ENCODE results near the gene TNRC6B.

The TNRC6B gene

DNA sequence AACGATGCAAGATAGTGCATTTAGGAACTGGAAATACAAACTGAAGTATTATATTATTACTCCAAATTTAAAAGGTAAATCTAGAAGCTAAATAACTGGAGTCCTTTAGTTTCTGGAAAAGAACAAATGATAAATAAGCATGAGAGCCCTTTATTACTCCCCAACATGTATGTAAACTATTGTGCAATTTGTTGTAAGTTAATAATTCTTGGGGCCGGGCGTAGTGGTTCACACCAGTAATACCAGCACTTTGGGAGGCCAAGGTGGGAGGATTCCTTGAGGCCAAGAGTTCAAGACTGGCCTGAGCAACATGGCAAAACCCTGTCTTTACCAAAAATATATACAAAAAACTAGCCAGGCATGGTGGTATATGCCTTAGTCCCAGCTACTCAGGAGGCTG, 203.7 kb downstream of the TNRC6B start:
- ChIA-PET POLR2A (interaction anchor here (1.5 kb wide), 1 partner anchor 8 kb away, joined by 4 read pairs; no protein-coding TSS in a partner anchor), CTCF (no interaction called here)
- no peak for DNase-seq (ENCODE audit: extremely low spot score)
- TF ChIP-seq NFRKB (IDR thresholded peaks at IDR 0.05) = no peak
- no peak for TF ChIP-seq ARNT (IDR thresholded peaks at IDR 0.05)
- TF ChIP-seq CTBP1 (IDR thresholded peaks at IDR 0.05; ENCODE audit: borderline replicate concordance) = no peak
- no peak for TF ChIP-seq LEF1 (IDR thresholded peaks at IDR 0.05; ENCODE audit: borderline replicate concordance)
- no peak for TF ChIP-seq HDGF (IDR thresholded peaks at IDR 0.05; ENCODE audit: borderline replicate concordance)
- no peak for TF ChIP-seq FOXK2 (IDR thresholded peaks at IDR 0.05)
- TF ChIP-seq ZNF384 (IDR thresholded peaks at IDR 0.05) = no peak
- no peak for TF ChIP-seq L3MBTL2 (conservative IDR thresholded peaks at IDR 0.05)
- TF ChIP-seq ELF4 (IDR thresholded peaks at IDR 0.05) = no peak
- no peak for TF ChIP-seq TARDBP (IDR thresholded peaks at IDR 0.05)
- TF ChIP-seq, protein P1, sequence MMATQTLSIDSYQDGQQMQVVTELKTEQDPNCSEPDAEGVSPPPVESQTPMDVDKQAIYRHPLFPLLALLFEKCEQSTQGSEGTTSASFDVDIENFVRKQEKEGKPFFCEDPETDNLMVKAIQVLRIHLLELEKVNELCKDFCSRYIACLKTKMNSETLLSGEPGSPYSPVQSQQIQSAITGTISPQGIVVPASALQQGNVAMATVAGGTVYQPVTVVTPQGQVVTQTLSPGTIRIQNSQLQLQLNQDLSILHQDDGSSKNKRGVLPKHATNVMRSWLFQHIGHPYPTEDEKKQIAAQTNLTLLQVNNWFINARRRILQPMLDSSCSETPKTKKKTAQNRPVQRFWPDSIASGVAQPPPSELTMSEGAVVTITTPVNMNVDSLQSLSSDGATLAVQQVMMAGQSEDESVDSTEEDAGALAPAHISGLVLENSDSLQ (IDR thresholded peaks at IDR 0.05) = no peak
- no peak for TF ChIP-seq SUZ12 (IDR thresholded peaks at IDR 0.05)
- no peak for TF ChIP-seq FOXM1 (IDR thresholded peaks at IDR 0.05; ENCODE audit: borderline replicate concordance)

DNA sequence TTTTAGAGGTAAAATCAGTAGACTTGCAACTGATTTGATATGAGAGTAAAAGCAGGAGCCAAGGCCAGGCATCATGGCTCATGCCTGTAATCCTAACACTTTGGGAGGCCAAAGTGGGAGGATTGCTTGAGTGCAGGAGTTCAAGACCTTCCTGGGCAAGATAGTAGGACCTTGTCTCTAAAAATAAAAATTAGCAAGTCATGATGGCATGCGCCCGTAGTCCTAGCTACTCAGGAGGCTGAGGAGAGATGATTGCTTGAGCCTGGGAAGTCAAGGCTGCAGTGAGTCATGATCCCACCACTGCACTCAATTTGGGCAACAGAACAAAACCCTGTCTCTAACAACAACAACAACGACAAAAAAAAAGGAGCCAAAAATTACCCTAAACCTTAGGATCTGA, 206.2 kb downstream of the TNRC6B start:
- POLR2A ChIA-PET = interaction anchor here (1.4 kb wide), 1 partner anchor 13 kb away, joined by 3 read pairs; the partner anchor contains the start of gene SGSM3
- CTCF ChIA-PET = interaction anchor here (1.2 kb wide), 1 partner anchor 53 kb away, joined by 4 read pairs; no protein-coding TSS in a partner anchor
- DNase-seq (ENCODE audit: extremely low spot score) = no peak
- TF ChIP-seq, protein P1 (IDR thresholded peaks at IDR 0.05) = no peak
- TF ChIP-seq FOXA1 (IDR thresholded peaks at IDR 0.05) (no peak), L3MBTL2 (conservative IDR thresholded peaks at IDR 0.05) (no peak), ELF4 (IDR thresholded peaks at IDR 0.05) (no peak), HDGF (IDR thresholded peaks at IDR 0.05; ENCODE audit: borderline replicate concordance) (no peak)

DNA sequence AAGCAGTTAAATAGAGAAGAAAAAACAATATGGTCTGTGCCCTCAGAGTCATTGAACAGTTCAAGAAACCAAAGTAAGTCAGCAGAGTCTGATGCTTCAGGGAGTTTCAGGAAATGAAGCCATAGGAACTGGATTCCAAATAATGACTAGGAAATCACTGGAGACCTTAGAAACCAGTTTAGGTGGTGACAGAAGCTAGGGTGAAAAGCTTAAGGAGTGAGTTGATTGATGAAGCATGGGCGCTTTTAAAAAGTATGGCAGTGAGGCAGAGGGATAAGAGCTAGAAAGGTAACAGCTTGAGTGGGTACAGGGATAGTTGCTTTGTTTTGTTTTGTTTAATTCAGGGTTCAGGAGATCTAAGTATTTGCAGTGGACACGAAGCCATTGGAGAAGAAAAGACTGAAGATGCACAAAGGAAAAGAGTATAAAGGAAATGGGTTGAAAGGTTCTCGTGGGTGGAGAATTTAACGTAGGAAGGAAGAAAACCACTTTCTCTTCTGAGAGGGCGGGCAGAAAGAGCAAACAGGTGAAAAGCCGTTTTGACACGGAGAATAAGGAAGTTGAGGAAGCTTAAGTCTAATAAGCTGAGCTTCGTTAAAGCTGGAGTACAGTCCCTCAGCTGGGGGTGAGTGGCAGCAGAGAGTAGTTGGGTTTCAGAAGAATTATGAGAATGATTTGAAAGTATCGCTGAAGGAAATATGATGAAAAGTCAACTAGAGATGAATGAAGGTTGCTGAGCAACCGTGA, 207.5 kb downstream of the TNRC6B start:
- DNase-seq (ENCODE audit: extremely low spot score) = no peak
- ChIA-PET POLR2A (interaction anchor here (1.1 to 1.4 kb wide), 2 partner anchors 15 to 24 kb away, joined by 3 read pairs; partner anchors contain the start of gene SGSM3), CTCF (no interaction called here)
- TF ChIP-seq FOXK2 (IDR thresholded peaks at IDR 0.05) = no peak
- TF ChIP-seq CTBP1 (IDR thresholded peaks at IDR 0.05; ENCODE audit: borderline replicate concordance) = no peak
- TF ChIP-seq FOXA1 (IDR thresholded peaks at IDR 0.05) = no peak

Data from HEK293T (cell line).